Erythroblast (primary cell): ENCODE measurements around the gene CHN2.

ENCODE experiments used
- GATA1 ChIP-seq: IDR thresholded peaks from 2 replicates; pipeline ENCODE4 v1.6.1; 2011; ENCODE audit warnings: low read depth, mild to moderate bottlenecking, control low read depth, low read length, moderate library complexity
- POLR2A ChIP-seq: IDR thresholded peaks from 2 replicates; pipeline ENCODE4 v1.6.1; 2011; ENCODE audit warnings: mild to moderate bottlenecking, low read length

GRCh38 chr7:29276806-29277205 is 82.2 kb downstream of the CHN2 start:
- TF ChIP-seq POLR2A (no peak), GATA1 (no peak)
